Neural cell (in vitro differentiated cells): Measurements from ENCODE around the gene STX1B. TPM values are rescaled to one million over a fixed set of nuclear protein-coding genes. Genes with fewer than 3 reads are reported as not detected.

Experiments used
- H2AFZ ChIP-seq: fragments of 200-600, 300-800 bp; sonication (generic), shearing (Covaris generic); 2 replicates; pipeline ENCODE4 v1.6.0; 2014; ENCODE audit warnings: low read depth, mild to moderate bottlenecking, antibody characterized with exemption, low read length, moderate library complexity
- H3F3A ChIP-seq: fragments of 200-600 bp; shearing (Covaris generic); 2 replicates; pipeline ENCODE4 v1.6.1; 2016; ENCODE audit warnings: mild to moderate bottlenecking, moderate library complexity, mixed read lengths, antibody characterized with exemption, low read length; ENCODE audit not compliant: insufficient read depth, poor library complexity, severe bottlenecking
- H3K27ac ChIP-seq: fragments of 200-600, 300-800 bp; sonication (generic), shearing (Covaris generic); 2 replicates; pipeline ENCODE4 v1.5.1; 2014; ENCODE audit warnings: mild to moderate bottlenecking, low read length, moderate library complexity
- H3K27me3 ChIP-seq: fragments of 300-800, 200-600 bp; sonication (generic), shearing (Covaris generic); 2 replicates; pipeline ENCODE4 v1.6.0; 2014; ENCODE audit warnings: mild to moderate bottlenecking, low read depth, low read length, moderate library complexity; ENCODE audit not compliant: insufficient read depth
- H3K36me3 ChIP-seq: fragments of 300-800, 200-600 bp; sonication (generic), shearing (Covaris generic); 2 replicates; pipeline ENCODE4 v1.5.1; 2014; ENCODE audit warnings: mild to moderate bottlenecking, antibody characterized with exemption, low read length, moderate library complexity; ENCODE audit not compliant: insufficient read depth
- H3K4me2 ChIP-seq: fragments of 300-800, 200-600 bp; sonication (generic), shearing (Covaris generic); 2 replicates; pipeline ENCODE4 v1.6.0; 2014; ENCODE audit warnings: mild to moderate bottlenecking, low read length
- H3K4me3 ChIP-seq: fragments of 300-800, 200-600 bp; sonication (generic), shearing (Covaris generic); 2 replicates; pipeline ENCODE4 v1.5.1; 2014; ENCODE audit warnings: mild to moderate bottlenecking, low read length, moderate library complexity
- H3K79me2 ChIP-seq: fragments of 200-600 bp; shearing (Covaris generic); replicated peaks from 2 replicates; pipeline ENCODE4 v1.6.0; 2014; ENCODE audit warnings: mild to moderate bottlenecking, low read length, moderate library complexity; ENCODE audit not compliant: insufficient read depth
- H3K9ac ChIP-seq: fragments of 300-800, 200-600 bp; sonication (generic), shearing (Covaris generic); 2 replicates; pipeline ENCODE4 v1.6.1; 2016; ENCODE audit warnings: mild to moderate bottlenecking, low read length, mixed read lengths
- H3K9me2 ChIP-seq: fragments of 200-600 bp; shearing (Covaris generic); 2 replicates; pipeline ENCODE4 v1.6.1; 2016; ENCODE audit warnings: mild to moderate bottlenecking, low read length, mixed read lengths; ENCODE audit not compliant: insufficient read depth
- H3K9me3 ChIP-seq: fragments of 200-600, 300-800 bp; sonication (generic), shearing (Covaris generic); 2 replicates; pipeline ENCODE4 v1.6.1; 2016; ENCODE audit warnings: mild to moderate bottlenecking, mixed run types, low read length, moderate library complexity, mixed read lengths
- H4K20me1 ChIP-seq: fragments of 200-600 bp; shearing (Covaris generic); 2 replicates; pipeline ENCODE4 v1.6.1; 2016; ENCODE audit warnings: mild to moderate bottlenecking, mixed run types; ENCODE audit not compliant: insufficient read depth
- CTCF ChIP-seq: fragments of 450-650 bp; IDR thresholded peaks from 2 replicates; pipeline ENCODE4 v1.5.1; 2014; ENCODE audit warnings: antibody characterized with exemption, mild to moderate bottlenecking, moderate library complexity; ENCODE audit not compliant: poor library complexity, severe bottlenecking
- EP300 ChIP-seq: fragments of 450-650 bp; conservative IDR thresholded peaks from 2 replicates; pipeline ENCODE4 v1.6.1; 2014; ENCODE audit warnings: antibody characterized with exemption, mild to moderate bottlenecking, moderate library complexity; ENCODE audit not compliant: poor library complexity, severe bottlenecking
- EZH2 ChIP-seq: fragments of 200-600, 300-800 bp; shearing (Covaris generic), sonication (generic); IDR thresholded peaks from 2 replicates; pipeline ENCODE4 v1.6.1; 2014; ENCODE audit warnings: antibody characterized with exemption, low read length, borderline replicate concordance, mild to moderate bottlenecking; ENCODE audit not compliant: insufficient read depth, poor library complexity, severe bottlenecking
- MXI1 ChIP-seq: fragments of 450-650 bp; conservative IDR thresholded peaks from 2 replicates; pipeline ENCODE4 v1.6.1; 2014; ENCODE audit warnings: antibody characterized with exemption, mild to moderate bottlenecking; ENCODE audit not compliant: poor library complexity, severe bottlenecking
- POLR2AphosphoS5 ChIP-seq: IDR thresholded peaks from 2 replicates; pipeline ENCODE4 v1.6.1; 2012
- RAD21 ChIP-seq: fragments of 450-650 bp; conservative IDR thresholded peaks from 2 replicates; pipeline ENCODE4 v1.6.1; 2014; ENCODE audit warnings: antibody characterized with exemption, mild to moderate bottlenecking, moderate library complexity
- REST ChIP-seq: IDR thresholded peaks from 2 replicates; pipeline ENCODE4 v1.6.1; 2012; ENCODE audit warnings: borderline replicate concordance
- SMC3 ChIP-seq: fragments of 450-650 bp; conservative IDR thresholded peaks from 2 replicates; pipeline ENCODE4 v1.6.1; 2014; ENCODE audit warnings: antibody characterized with exemption, mild to moderate bottlenecking, moderate library complexity; ENCODE audit not compliant: poor library complexity
- TAF1 ChIP-seq: IDR thresholded peaks from 2 replicates; pipeline ENCODE4 v1.6.1; 2012; ENCODE audit warnings: low read depth
- polyA plus RNA-seq: library from polyadenylated mRNA; depleted of rRNA; stranded (reverse); fragments of >200 nt; gene quantifications from 2 replicates; pipeline ENCODE4 v1.2.3, GENCODE V29; 2014

The STX1B gene
- polyA plus RNA-seq, 1 donor from 2014 or later, result 4.5 TPM

- Histone ChIP-seq H3K9ac (no peak overlapping the region), H4K20me1 (no peaks in the 10 kb centered on the region), H3K36me3 (no peaks in the 10 kb centered on the region), H3K27ac (no peak overlapping the region), H3K9me3 (no peaks in the 10 kb centered on the region), H3K4me2 (no peak overlapping the region), H3K27me3 (peaks cover 4% of the 10 kb centered on the region), H2AFZ (no peak overlapping the region), H3K4me3 (no peak overlapping the region), H3K79me2 (no peaks in the 10 kb centered on the region), H3F3A (no peaks in the 10 kb centered on the region), H3K9me2 (no peaks in the 10 kb centered on the region)
- no peak for TF ChIP-seq EP300
- TF ChIP-seq MXI1, result no peak
- TF ChIP-seq REST, result no peak
- no peak for TF ChIP-seq EZH2
- TF ChIP-seq TAF1, result no peak
- TF ChIP-seq SMC3, result no peak
- no peak for TF ChIP-seq POLR2AphosphoS5
- TF ChIP-seq CTCF, result no peak
- TF ChIP-seq RAD21, result no peak
Measured at GRCh38 chr16:30995927-30996323, 14.5 kb downstream of the STX1B start.

GRCh38 chr16:30992931-30993816 lies 17.3 kb downstream of the STX1B start:
- no peak overlapping the region for H3K4me3 ChIP-seq
- H3K4me2 ChIP-seq, result no peak overlapping the region
- no peaks in the 10 kb centered on the region for H4K20me1 ChIP-seq
- no peak overlapping the region for H3K27ac ChIP-seq
- H3K9me3 ChIP-seq, result no peaks in the 10 kb centered on the region
- H3K27me3 ChIP-seq, result peaks cover 4% of the 10 kb centered on the region
- no peaks in the 10 kb centered on the region for H3K79me2 ChIP-seq
- H3K36me3 ChIP-seq, result no peaks in the 10 kb centered on the region
- no peak for TF ChIP-seq TAF1
- no peak for TF ChIP-seq POLR2AphosphoS5
- TF ChIP-seq REST, result no peak
- no peak for TF ChIP-seq CTCF
- TF ChIP-seq EP300, result no peak
- TF ChIP-seq MXI1, result no peak
- TF ChIP-seq EZH2, result no peak
- TF ChIP-seq SMC3, result no peak
- TF ChIP-seq RAD21, result no peak
- no peaks in the 10 kb centered on the region for H3F3A ChIP-seq
- no peak overlapping the region for H2AFZ ChIP-seq
- H3K9me2 ChIP-seq, result no peaks in the 10 kb centered on the region
- no peak overlapping the region for H3K9ac ChIP-seq
